Heart left ventricle (tissue), 16 donors: ENCODE results near the gene FAM228B. TPM values are rescaled to one million over a fixed set of nuclear protein-coding genes. Genes with fewer than 3 reads are reported as not detected.

ENCODE experiments used
- ATAC-seq, 4 donors: fragments of 200-7000 bp; cut with Tn5 transposase; one replicate each; pipeline ENCODE4 v1.9.1; 2020 to 2022; ENCODE audit warnings: moderate library complexity in 4 of 4, mild to moderate bottlenecking in 3 of 4, moderate number of reproducible peaks in 1 of 4
- DNase-seq, 5 donors: peaks; one replicate each; pipeline ENCODE4 v3.0.0-alpha.2; 2020
- H3K27ac ChIP-seq, 12 donors: fragments of 200-600 bp; sonication (generic) in 4 of 12; one replicate each; pipeline versions ENCODE4 v1.5.0 to v1.8.0; 2016 to 2022; ENCODE audit warnings: mild to moderate bottlenecking in 2 of 12
- H3K27me3 ChIP-seq, 9 donors: fragments of 200-600 bp; sonication (generic) in 2 of 9; one replicate each; pipeline versions ENCODE4 v1.5.1 to v1.8.0; 2016 to 2022; ENCODE audit warnings: mild to moderate bottlenecking in 3 of 9
- H3K36me3 ChIP-seq, 9 donors: fragments of 200-600 bp; sonication (generic) in 2 of 9; one replicate each; pipeline versions ENCODE4 v1.5.0 to v1.8.0; 2018 to 2022; ENCODE audit warnings: mild to moderate bottlenecking in 2 of 9
- H3K4me1 ChIP-seq, 12 donors: fragments of 200-600 bp; sonication (generic) in 4 of 12; one replicate each; pipeline versions ENCODE4 v1.5.0 to v1.8.0; 2016 to 2022; ENCODE audit warnings: mild to moderate bottlenecking in 3 of 12
- H3K4me3 ChIP-seq, 12 donors: fragments of 200-600 bp; sonication (generic) in 4 of 12; one replicate each; pipeline versions ENCODE4 v1.5.0 to v1.8.0; 2017 to 2022; ENCODE audit warnings: mild to moderate bottlenecking in 9 of 12, moderate library complexity in 4 of 12
- H3K9me3 ChIP-seq, 12 donors: fragments of 200-600 bp; sonication (generic) in 4 of 12; one replicate each; pipeline versions ENCODE4 v1.5.0 to v1.8.0; 2016 to 2022; ENCODE audit warnings: mild to moderate bottlenecking in 1 of 12
- POLR2A ChIP-seq, 2 donors: fragments of 450-650 bp; IDR thresholded peaks; one replicate each; pipeline ENCODE4 v1.6.1; 2017; ENCODE audit warnings: antibody characterized with exemption in 2 of 2, mild to moderate bottlenecking in 2 of 2, moderate library complexity in 2 of 2
- WGBS, 4 donors: extraction: QIAGEN DNeasy Blood & Tissue Kit in 2 of 4; methylation state at CpG; one replicate each; pipeline versions ENCODE4 v1.1.5 to v1.1.7; 2013 to 2018; 5-methylcytosine and 5-hydroxymethylcytosine counted together
- intact Hi-C, 10 donors: fragments of 100-400 bp; cut with DNase I; formaldehyde crosslinking; loops; one replicate each; pipeline versions ENCODE4 v1.11.1 to v1.14.2; 2022
- polyA plus RNA-seq, 2 donors: library from polyadenylated mRNA; stranded (reverse); fragments of 200-250 nt; gene quantifications; one replicate each; pipeline ENCODE4 v1.2.3, GENCODE V29; 2013
- total RNA-seq, 9 donors: library from RNA; depleted of rRNA in 2 of 9; stranded (reverse); fragments of >200 nt in 2 of 9; fragmentation: NEBNext Ultra II Directional in 3 of 9; extraction: Animal tissue kit (Norgen Biotek cat#: 25700) in 3 of 9; gene quantifications; one replicate each; pipeline versions ENCODE4 v1.1.0 to v1.2.4, GENCODE V29; 2016 to 2023
- TF ChIP-seq, protein P1 (sequence below), 12 donors: fragments of 200-600 bp; sonication (generic) in 4 of 12; IDR thresholded peaks; one replicate each; pipeline versions ENCODE4 v1.5.0 to v1.8.0; 2018 to 2022; ENCODE audit warnings: antibody characterized with exemption in 12 of 12, mild to moderate bottlenecking in 5 of 12
- donor health status: ischemic (EF 13 %, LVEDD 7.1; RV severe dilation, severe dysfunction).
- donor health status: healthy with polysubstance abuse.
- donor health status: DM: no; HTN: yes; CAD: no.
- donor health status: DM: no; HTN: no; CAD: no.
- donor health status: ischemic (EF 25% LVEDD 6.9; RV normal size, moderate dysfunction).
- donor health status: ischemic (EF 25% LVEDD 5.7; RV mildly dilated, moderate dysfunction).
- donor health status: healthy.
- donor health status: DM: yes; HTN: yes; CAD: no.
- donor health status: ischemic (EF 35%, LVEDD 5.7; RV mildly dilated, moderate dysfunction).
- donor health status: nonischemic (EF 11% LVEDD 7.7; RV severe dilation, severe dysfunction).
- donor health status: DM: yes; HTN: yes; CAD: no.
- donor health status: PGD.
- donor health status: ischemic (EF 29% LVEDD 5.4; RV normal size, mild dysfunction).
- donor health status: nonischemic (EF 23%, LVEDD 6.1; RV moderate dilation, normal function).

The FAM228B gene
- total and polyA plus RNA-seq, 11 donors = 5.4 to 36.9 (median 21.2) TPM

DNA sequence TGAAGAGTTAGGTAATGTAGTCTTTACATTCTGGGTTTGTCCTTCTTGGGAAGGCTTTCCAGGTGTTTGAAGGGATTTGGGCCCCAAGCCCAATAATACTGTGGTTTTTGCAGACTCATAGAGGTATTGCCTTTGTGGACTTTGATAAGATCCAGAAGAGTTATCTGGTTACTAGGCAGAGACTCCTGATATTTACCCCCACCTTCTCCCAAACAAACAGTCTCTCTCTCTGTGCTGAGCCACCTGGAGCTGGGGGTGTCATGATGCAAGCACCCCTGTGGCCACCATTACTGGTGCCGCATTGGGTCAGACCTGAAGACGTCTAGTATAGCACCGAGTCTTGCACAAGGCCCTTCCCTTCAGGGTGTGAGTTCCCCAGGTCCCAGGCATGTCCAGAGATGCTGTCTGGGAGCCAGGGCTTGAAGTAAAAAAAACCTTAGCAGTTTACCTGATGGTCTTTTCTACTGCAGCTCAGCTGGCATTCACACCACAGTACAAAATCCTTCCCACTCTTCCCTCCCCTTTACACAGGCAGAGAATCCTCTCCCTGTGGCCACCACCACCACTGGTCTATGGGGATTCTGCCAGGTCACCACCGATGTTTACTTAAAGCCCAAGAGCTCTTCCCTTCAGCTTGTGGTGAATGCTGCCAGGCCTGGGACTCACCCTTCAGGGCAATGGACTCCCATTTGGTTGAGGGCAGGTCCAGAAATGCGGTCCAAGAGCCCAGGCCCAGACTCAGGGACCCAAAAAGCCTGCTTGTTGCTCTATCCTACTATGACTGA, 29.3 kb downstream of the FAM228B start:
- no peak overlapping the region for H3K27ac ChIP-seq

DNA sequence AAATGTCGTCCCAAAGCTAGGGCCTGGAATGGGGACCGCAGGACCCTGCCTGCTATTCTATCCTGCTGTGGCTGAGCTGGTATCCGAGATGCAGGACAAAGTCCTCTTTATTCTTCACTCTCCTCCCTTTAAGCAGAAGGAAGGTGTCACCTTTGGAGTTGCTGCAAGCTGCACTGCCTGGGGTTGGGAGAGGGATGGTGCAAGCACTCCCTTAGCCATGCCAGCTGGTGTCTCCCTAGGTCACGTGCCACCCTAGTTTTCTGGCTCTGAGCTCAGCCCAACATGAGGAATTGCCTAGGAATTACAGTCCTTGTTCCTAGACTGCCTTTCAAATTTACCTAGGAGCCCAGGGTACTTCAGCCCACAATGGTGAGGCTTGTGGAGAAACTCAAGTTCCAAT, 30.2 kb downstream of the FAM228B start:
- no peak for TF ChIP-seq POLR2A (IDR thresholded peaks at IDR 0.05)
- TF ChIP-seq, protein P1, sequence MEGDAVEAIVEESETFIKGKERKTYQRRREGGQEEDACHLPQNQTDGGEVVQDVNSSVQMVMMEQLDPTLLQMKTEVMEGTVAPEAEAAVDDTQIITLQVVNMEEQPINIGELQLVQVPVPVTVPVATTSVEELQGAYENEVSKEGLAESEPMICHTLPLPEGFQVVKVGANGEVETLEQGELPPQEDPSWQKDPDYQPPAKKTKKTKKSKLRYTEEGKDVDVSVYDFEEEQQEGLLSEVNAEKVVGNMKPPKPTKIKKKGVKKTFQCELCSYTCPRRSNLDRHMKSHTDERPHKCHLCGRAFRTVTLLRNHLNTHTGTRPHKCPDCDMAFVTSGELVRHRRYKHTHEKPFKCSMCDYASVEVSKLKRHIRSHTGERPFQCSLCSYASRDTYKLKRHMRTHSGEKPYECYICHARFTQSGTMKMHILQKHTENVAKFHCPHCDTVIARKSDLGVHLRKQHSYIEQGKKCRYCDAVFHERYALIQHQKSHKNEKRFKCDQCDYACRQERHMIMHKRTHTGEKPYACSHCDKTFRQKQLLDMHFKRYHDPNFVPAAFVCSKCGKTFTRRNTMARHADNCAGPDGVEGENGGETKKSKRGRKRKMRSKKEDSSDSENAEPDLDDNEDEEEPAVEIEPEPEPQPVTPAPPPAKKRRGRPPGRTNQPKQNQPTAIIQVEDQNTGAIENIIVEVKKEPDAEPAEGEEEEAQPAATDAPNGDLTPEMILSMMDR (IDR thresholded peaks at IDR 0.05) = no peak
- Histone ChIP-seq H3K27ac (no peak overlapping the region), H3K36me3 (peaks cover 0 to 62% (median 10%) of the 10 kb centered on the region in 9 donors), H3K27me3 (no peaks in the 10 kb centered on the region), H3K9me3 (no peaks in the 10 kb centered on the region), H3K4me3 (no peak overlapping the region), H3K4me1 (no peaks in the 10 kb centered on the region)
- DNase-seq = no peak
- WGBS, 4 donors = 80 to 91% (median 87%) methylated on average over 3 to 4 of the region's 4 CpGs
- ATAC-seq = peak in 2 of 4 donors; percentile 36 to 45
- intact Hi-C loops = no loop called here

More for the DNA sequence above, 29.3 kb downstream of the FAM228B start:
- WGBS, 4 donors = 91 to 100% (median 94%) methylated on average over 4 to 5 of the region's 5 CpGs
- ATAC-seq = no peak
- no peaks in the 10 kb centered on the region for H3K27me3 ChIP-seq
- intact Hi-C loops = no loop called here
- H3K36me3 ChIP-seq = peaks cover 0 to 64% (median 14%) of the 10 kb centered on the region in 9 donors
- H3K4me3 ChIP-seq = no peak overlapping the region
- no peak for DNase-seq
- TF ChIP-seq POLR2A (IDR thresholded peaks at IDR 0.05) = no peak
- TF ChIP-seq, protein P1 (IDR thresholded peaks at IDR 0.05) = no peak
- peaks cover 0 to 8% (median 4%) of the 10 kb centered on the region in 12 donors for H3K9me3 ChIP-seq
- no peaks in the 10 kb centered on the region for H3K4me1 ChIP-seq

DNA sequence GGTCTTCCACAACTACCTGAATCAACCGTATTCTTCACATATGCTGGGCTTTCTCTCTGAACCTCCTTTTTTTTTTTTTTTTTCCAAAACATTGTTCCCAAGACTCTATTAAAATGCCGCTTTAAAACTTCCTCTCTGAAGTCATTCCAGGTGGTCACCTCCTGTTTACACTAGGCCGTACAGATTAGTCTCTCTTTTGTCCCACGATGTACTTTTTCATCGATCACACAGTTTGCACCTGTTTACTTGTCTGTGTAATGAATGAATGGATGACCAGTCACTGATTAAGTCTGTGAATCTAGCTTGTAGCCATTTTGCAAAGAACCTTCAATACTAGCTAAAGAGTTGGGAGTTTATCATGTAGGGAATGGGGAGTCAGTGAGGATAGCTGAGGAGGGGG, 34.9 kb downstream of the FAM228B start:
- intact Hi-C loops = no loop called here
- 82 to 90% (median 86%) methylated on average over 5 of the region's 5 CpGs for WGBS, 4 donors
- Histone ChIP-seq H3K27ac (no peak overlapping the region), H3K9me3 (peaks cover 0 to 7% (median 0%) of the 10 kb centered on the region in 12 donors), H3K4me3 (no peak overlapping the region), H3K4me1 (no peaks in the 10 kb centered on the region), H3K36me3 (peaks cover 0 to 59% (median 4%) of the 10 kb centered on the region in 9 donors), H3K27me3 (no peaks in the 10 kb centered on the region)
- no peak for TF ChIP-seq POLR2A (IDR thresholded peaks at IDR 0.05)
- TF ChIP-seq, protein P1 (IDR thresholded peaks at IDR 0.05) = no peak
- no peak for ATAC-seq
- DNase-seq = no peak

DNA sequence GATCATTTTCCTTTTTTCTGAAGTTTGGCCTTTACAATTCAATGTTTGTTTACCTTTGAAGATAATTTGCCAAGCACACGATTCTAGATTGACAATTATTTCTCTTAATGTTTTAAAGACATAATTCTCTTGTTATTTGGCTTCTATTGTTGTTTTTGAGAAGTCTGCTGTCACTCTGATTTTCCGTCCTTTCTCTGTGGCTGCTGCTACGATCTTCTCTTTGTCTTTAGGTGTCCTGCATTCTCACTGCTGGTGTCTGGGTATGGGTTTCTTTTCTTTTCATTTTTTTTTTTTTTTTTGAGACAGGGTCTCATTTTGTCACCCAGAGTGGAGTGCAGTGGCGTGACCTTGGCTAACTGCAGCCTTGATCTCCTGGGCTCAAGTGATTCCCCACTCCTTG, 36.4 kb downstream of the FAM228B start:
- intact Hi-C loops = no loop called here
- no peaks in the 10 kb centered on the region for H3K27me3 ChIP-seq
- H3K27ac ChIP-seq = no peak overlapping the region
- DNase-seq = no peak
- ATAC-seq = no peak
- H3K4me1 ChIP-seq = no peaks in the 10 kb centered on the region
- no peak for TF ChIP-seq POLR2A (IDR thresholded peaks at IDR 0.05)
- TF ChIP-seq, protein P1 (IDR thresholded peaks at IDR 0.05) = no peak
- H3K36me3 ChIP-seq = peaks cover 0 to 54% (median 4%) of the 10 kb centered on the region in 9 donors
- WGBS, 4 donors = 92 to 98% (median 93%) methylated on average over 4 of the region's 4 CpGs
- peaks cover 0 to 7% (median 0%) of the 10 kb centered on the region in 12 donors for H3K9me3 ChIP-seq
- no peak overlapping the region for H3K4me3 ChIP-seq
